Lower leg skin (tissue), 4 donors: ENCODE data around the gene LRGUK. TPM values are rescaled to one million over a fixed set of nuclear protein-coding genes. Genes with fewer than 3 reads are reported as not detected.

ENCODE experiments used
- DNase-seq, 2 donors: peaks; one replicate each; pipeline ENCODE4 v3.0.0-alpha.2; 2019; ENCODE audit warnings: low spot score in 2 of 2
- H3K4me3 ChIP-seq: fragments of 200-600 bp; sonication (generic); 2 replicates; pipeline ENCODE4 v1.5.1; 2017; ENCODE audit warnings: mild to moderate bottlenecking, low read depth; ENCODE audit not compliant: poor library complexity, severe bottlenecking
- POLR2A ChIP-seq, 2 donors: fragments of 450-650 bp; IDR thresholded peaks; one replicate each; pipeline ENCODE4 v1.6.1; 2016 to 2017; ENCODE audit warnings: antibody characterized with exemption in 2 of 2, mild to moderate bottlenecking in 1 of 2, moderate library complexity in 1 of 2
- WGBS, 2 donors: methylation state at CpG; one replicate each; pipeline ENCODE4 v1.1.5; 2018; 5-methylcytosine and 5-hydroxymethylcytosine counted together
- intact Hi-C: fragments of 100-400 bp; cut with DNase I; formaldehyde crosslinking; loops from one replicate; pipeline ENCODE4 v1.15.0; 2023; ENCODE audit warnings: low total_unique reads
- total RNA-seq, 4 donors: library from RNA; depleted of rRNA; stranded (reverse); fragments of >200 nt; gene quantifications; one replicate each; pipeline ENCODE4 v1.1.0, GENCODE V29; 2016
- TF ChIP-seq, protein P1 (sequence below), 3 donors: fragments of 450-650 bp; IDR thresholded peaks; one replicate each; pipeline ENCODE4 v1.5.1; 2016; ENCODE audit warnings: antibody characterized with exemption in 3 of 3, mild to moderate bottlenecking in 3 of 3, moderate library complexity in 2 of 3

LRGUK gene
- total RNA-seq, 4 donors from 2014 or later: 0.08 to 0.68 (median 0.18) TPM

DNA sequence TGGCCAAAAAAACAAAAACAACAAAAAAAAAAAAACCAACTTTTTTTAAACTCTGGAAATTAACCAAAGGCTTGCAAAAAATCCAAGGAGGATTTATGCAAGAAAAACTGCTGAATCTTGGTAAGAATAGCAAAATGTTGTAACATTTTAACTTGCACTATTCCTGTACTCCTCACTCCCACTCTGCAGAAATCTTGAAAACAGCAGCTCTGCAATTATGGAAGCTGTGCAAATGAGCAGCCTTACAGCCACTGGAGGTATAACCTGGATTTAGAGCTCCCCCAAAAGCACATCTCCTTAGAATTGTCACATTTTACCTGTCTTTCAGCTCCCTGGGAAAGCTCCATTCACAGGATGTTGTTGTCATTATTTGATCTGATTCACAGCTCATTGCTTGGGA lies 41.8 kb upstream of the LRGUK start:
- TF ChIP-seq, protein P1, sequence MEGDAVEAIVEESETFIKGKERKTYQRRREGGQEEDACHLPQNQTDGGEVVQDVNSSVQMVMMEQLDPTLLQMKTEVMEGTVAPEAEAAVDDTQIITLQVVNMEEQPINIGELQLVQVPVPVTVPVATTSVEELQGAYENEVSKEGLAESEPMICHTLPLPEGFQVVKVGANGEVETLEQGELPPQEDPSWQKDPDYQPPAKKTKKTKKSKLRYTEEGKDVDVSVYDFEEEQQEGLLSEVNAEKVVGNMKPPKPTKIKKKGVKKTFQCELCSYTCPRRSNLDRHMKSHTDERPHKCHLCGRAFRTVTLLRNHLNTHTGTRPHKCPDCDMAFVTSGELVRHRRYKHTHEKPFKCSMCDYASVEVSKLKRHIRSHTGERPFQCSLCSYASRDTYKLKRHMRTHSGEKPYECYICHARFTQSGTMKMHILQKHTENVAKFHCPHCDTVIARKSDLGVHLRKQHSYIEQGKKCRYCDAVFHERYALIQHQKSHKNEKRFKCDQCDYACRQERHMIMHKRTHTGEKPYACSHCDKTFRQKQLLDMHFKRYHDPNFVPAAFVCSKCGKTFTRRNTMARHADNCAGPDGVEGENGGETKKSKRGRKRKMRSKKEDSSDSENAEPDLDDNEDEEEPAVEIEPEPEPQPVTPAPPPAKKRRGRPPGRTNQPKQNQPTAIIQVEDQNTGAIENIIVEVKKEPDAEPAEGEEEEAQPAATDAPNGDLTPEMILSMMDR (IDR thresholded peaks at IDR 0.05): no peak
- no peak for TF ChIP-seq POLR2A (IDR thresholded peaks at IDR 0.05)
- intact Hi-C loops: no loop called here
- no peak for DNase-seq

GRCh38 chr7:134086998-134087735 lies 40.0 kb upstream of the LRGUK start:
- intact Hi-C loops: no loop called here
- WGBS, 2 donors: 91 to 96% methylated on average over 2 of the region's 2 CpGs

More for the DNA sequence above, 41.8 kb upstream of the LRGUK start:
- no peak overlapping the region for H3K4me3 ChIP-seq

GRCh38 chr7:134088199-134088598 lies 38.9 kb upstream of the LRGUK start:
- TF ChIP-seq, protein P1 (IDR thresholded peaks at IDR 0.05): no peak
- TF ChIP-seq POLR2A (IDR thresholded peaks at IDR 0.05): no peak
- no peak for DNase-seq
- no peak overlapping the region for H3K4me3 ChIP-seq
- intact Hi-C loops: no loop called here

More at GRCh38 chr7:134086998-134087735, 40.0 kb upstream of the LRGUK start:
- DNase-seq: no peak
- H3K4me3 ChIP-seq: no peak overlapping the region
- TF ChIP-seq POLR2A (IDR thresholded peaks at IDR 0.05): no peak
- TF ChIP-seq, protein P1 (IDR thresholded peaks at IDR 0.05): no peak

DNA sequence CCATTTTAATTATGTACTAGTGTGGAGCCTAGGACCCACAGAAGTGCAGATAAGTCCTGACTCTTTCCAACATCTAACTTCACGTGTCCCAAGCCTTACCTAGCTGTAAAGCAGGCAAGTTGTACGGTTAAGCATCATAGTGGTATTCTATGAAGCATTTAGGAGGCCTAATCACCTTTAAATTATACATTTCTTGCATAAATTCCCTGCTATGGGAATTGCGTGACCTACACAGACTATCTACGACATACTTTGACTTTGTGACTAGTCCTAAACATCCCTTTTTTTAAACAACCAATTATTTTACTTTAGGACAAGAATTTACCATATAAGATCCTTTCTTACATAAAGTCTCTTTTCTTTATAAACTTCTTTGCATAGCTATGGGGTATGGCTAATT lies 37.7 kb upstream of the LRGUK start:
- no peak overlapping the region for H3K4me3 ChIP-seq
- 77 to 78% methylated on average over 4 of the region's 4 CpGs for WGBS, 2 donors
- TF ChIP-seq POLR2A (IDR thresholded peaks at IDR 0.05): no peak
- TF ChIP-seq, protein P1 (IDR thresholded peaks at IDR 0.05): no peak
- intact Hi-C loops: no loop called here
- DNase-seq: no peak

DNA sequence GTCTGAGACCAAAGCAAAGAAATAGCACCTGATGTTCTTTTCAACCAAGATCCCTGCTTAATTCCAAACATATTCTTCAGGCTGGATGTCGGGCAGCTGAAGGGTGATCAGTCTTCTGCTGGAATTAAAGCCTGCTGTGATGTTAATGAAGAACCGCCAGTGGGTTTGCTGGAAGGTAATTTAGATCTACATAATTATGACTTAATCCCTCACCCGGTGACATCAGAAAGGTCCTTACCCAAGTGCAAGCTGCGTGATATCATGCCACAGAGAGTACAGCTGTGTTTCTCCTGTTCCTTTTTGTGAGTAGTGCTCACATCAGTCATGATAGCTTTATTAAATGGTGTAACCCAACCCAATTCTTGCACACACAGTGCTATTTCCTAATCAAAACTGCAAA lies 29.1 kb upstream of the LRGUK start:
- no peak overlapping the region for H3K4me3 ChIP-seq
- TF ChIP-seq POLR2A (IDR thresholded peaks at IDR 0.05): no peak
- TF ChIP-seq, protein P1 (IDR thresholded peaks at IDR 0.05): no peak
- intact Hi-C loops: loop anchor here (2.0 kb wide), 1 partner anchor 17 kb away; no protein-coding TSS in a partner anchor
- 70 to 84% methylated on average over 4 of the region's 4 CpGs for WGBS, 2 donors
- DNase-seq: no peak

DNA sequence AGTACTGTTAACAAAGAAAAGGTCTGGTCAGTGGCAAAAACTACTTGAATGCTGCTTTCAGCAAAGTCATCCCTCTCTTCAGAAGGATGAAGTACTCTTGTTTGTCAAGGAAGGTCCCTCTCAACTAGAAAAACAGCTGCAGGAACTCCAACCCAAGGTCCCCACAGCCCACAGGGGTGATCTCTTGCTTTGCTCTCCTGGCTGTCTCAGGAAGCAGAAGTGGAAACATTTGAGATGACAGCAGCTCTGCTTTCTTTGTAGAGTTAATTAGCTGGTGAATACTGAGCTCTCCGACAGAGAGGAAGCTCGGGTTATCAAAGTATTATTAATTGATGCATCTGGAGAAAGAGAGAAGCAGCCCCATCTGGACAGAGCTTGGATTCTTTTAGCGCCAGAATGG lies 25.4 kb upstream of the LRGUK start:
- DNase-seq: no peak
- no peak for TF ChIP-seq POLR2A (IDR thresholded peaks at IDR 0.05)
- TF ChIP-seq, protein P1 (IDR thresholded peaks at IDR 0.05): no peak
- 33 to 34% methylated on average over 3 of the region's 3 CpGs for WGBS, 2 donors
- no peak overlapping the region for H3K4me3 ChIP-seq
- intact Hi-C loops: no loop called here
